H1 (cell line): ENCODE measurements around the gene ARHGEF2. TPM values are rescaled to one million over a fixed set of nuclear protein-coding genes. Genes with fewer than 3 reads are reported as not detected.

ENCODE experiments used
- CBX8 ChIP-seq: fragments of 300-800, 300-1000 bp; sonication (generic); IDR thresholded peaks from 2 replicates; pipeline ENCODE4 v1.7.1; 2016; ENCODE audit warnings: low read depth, low read length, borderline replicate concordance
- CREB1 ChIP-seq: IDR thresholded peaks from 2 replicates; pipeline ENCODE4 v1.6.1; 2012; ENCODE audit warnings: inconsistent platforms
- EZH2 ChIP-seq: fragments of 200-600 bp; sonication (generic); IDR thresholded peaks from 2 replicates; pipeline ENCODE4 v1.7.1; 2012; ENCODE audit warnings: low read depth, mild to moderate bottlenecking, moderate library complexity, low read length, inconsistent platforms; ENCODE audit not compliant: severe bottlenecking
- RAD21 ChIP-seq, 2 experiments: IDR thresholded peaks in 1 of 2; conservative IDR thresholded peaks in 1 of 2; 2 replicates each; pipeline ENCODE4 v1.6.1; 2011; ENCODE audit warnings: low read depth in 2 of 2, low read length in 2 of 2, improper control_type of control experiment in 1 of 2, inconsistent platforms in 1 of 2, mild to moderate bottlenecking in 1 of 2, moderate library complexity in 1 of 2
- RXRA ChIP-seq: IDR thresholded peaks from 2 replicates; pipeline ENCODE4 v1.6.1; 2011; ENCODE audit warnings: low read depth, mild to moderate bottlenecking, low read length, moderate library complexity; ENCODE audit not compliant: insufficient read depth
- ZNF274 ChIP-seq: IDR thresholded peaks from 2 replicates; pipeline ENCODE4 v1.7.0; 2012; ENCODE audit warnings: low read length, borderline replicate concordance; ENCODE audit errors: extremely low read depth
- polyA plus RNA-seq, 7 experiments: library from polyadenylated mRNA; depleted of rRNA in 3 of 7; stranded (reverse) in 5 of 7; unstranded in 2 of 7; fragments of >200 nt in 5 of 7; fragments of 200-250 nt in 2 of 7; gene quantifications; 1 replicate in 5 of 7; 2 replicates in 1 of 7; 4 replicates in 1 of 7; pipeline versions ENCODE4 v1.2.1 to v1.2.3, GENCODE V29; 2011 to 2013; ENCODE audit warnings: missing spikeins in 2 of 7, mixed read lengths in 2 of 7
- total RNA-seq: library from RNA; stranded (reverse); fragmentation: NEBNext Ultra II Directional; extraction: Animal tissue kit (Norgen Biotek cat#: 25700); gene quantifications from 2 replicates; pipeline ENCODE4 v1.2.1, GENCODE V29; 2021

Gene ARHGEF2
- total and polyA plus RNA-seq, 2 of the 8 experiments (the other 6 are each of a cell fraction or from before 2014, with no cell fraction given): 42.7 to 80.5 TPM

GRCh38 chr1:155968051-155968400 lies 10.3 kb downstream of the ARHGEF2 start (continued):
- TF ChIP-seq RXRA: no peak
- TF ChIP-seq CBX8: no peak
- TF ChIP-seq ZNF274: no peak
- TF ChIP-seq EZH2: no peak
- no peak for TF ChIP-seq RAD21 (IDR thresholded peaks at IDR 0.05 in 1 of 2, conservative IDR thresholded peaks at IDR 0.05 in 1 of 2; ENCODE audit: low read depth in 2 of 2, low read length in 2 of 2)
- no peak for TF ChIP-seq CREB1
